WTC11 (cell line): ENCODE data around the gene SSH2. TPM values are rescaled to one million over a fixed set of nuclear protein-coding genes. Genes with fewer than 3 reads are reported as not detected.

ENCODE experiments used
- ATAC-seq: fragments of 200-7000 bp; cut with Tn5 transposase; 2 replicates; pipeline ENCODE4 v1.10.0; 2021; ENCODE audit warnings: mild to moderate bottlenecking, moderate library complexity
- CTCF ChIA-PET: fragments of 300-600 bp; sonication (Branson Sonifier 250); formaldehyde crosslinking; loops from one replicate; lab custom pipeline; 2021; ENCODE audit warnings: antibody characterized with exemption; lab: Charles Lee
- POLR2A ChIA-PET: fragments of 350-600 bp; sonication (Branson Sonifier 250); formaldehyde crosslinking; loops from one replicate; lab custom pipeline; 2021; ENCODE audit warnings: antibody characterized with exemption; lab: Charles Lee
- DNase-seq: peaks from one replicate; pipeline ENCODE4 v3.0.0; 2021; ENCODE audit warnings: low spot score
- H3K27ac Mint-ChIP-seq: 2 replicates; pipeline ENCODE4 v1.8.0; 2021; ENCODE audit warnings: mixed read lengths
- H3K27me3 Mint-ChIP-seq: 2 replicates; pipeline ENCODE4 v1.8.0; 2021; ENCODE audit warnings: low read depth, mild to moderate bottlenecking, moderate library complexity, mixed read lengths
- H3K36me3 Mint-ChIP-seq: 2 replicates; pipeline ENCODE4 v1.8.0; 2021; ENCODE audit warnings: mixed read lengths
- H3K4me1 Mint-ChIP-seq: 2 replicates; pipeline ENCODE4 v1.8.0; 2022; ENCODE audit warnings: mixed read lengths
- H3K4me3 Mint-ChIP-seq: 2 replicates; pipeline ENCODE4 v1.8.0; 2021; ENCODE audit warnings: mild to moderate bottlenecking, moderate library complexity, mixed read lengths
- H3K9me3 Mint-ChIP-seq: 2 replicates; pipeline ENCODE4 v1.8.0; 2021; ENCODE audit warnings: mixed read lengths
- AR ChIP-seq: fragments of 250-450 bp; sonication (Bioruptor Pico); IDR thresholded peaks from 2 replicates; pipeline ENCODE4 v1.9.0; 2021; ENCODE audit warnings: mild to moderate bottlenecking
- CTCF ChIP-seq: fragments of 200-600 bp; IDR thresholded peaks from 2 replicates; pipeline ENCODE4 v1.8.0; 2022; ENCODE audit warnings: antibody characterized with exemption
- E2F1 ChIP-seq: sonication (generic); formaldehyde crosslinking; IDR thresholded peaks from 2 replicates; pipeline ENCODE4 v1.8.0; 2022; ENCODE audit warnings: mild to moderate bottlenecking, missing genetic modification reagents
- FOXJ3 ChIP-seq: sonication (generic); formaldehyde crosslinking; IDR thresholded peaks from 2 replicates; pipeline ENCODE4 v1.9.0; 2021; ENCODE audit warnings: missing genetic modification reagents, mild to moderate bottlenecking, borderline replicate concordance
- HMGA2 ChIP-seq: fragments of 250-450 bp; sonication (Bioruptor Pico); IDR thresholded peaks from 2 replicates; pipeline ENCODE4 v1.4.0; 2021; ENCODE audit warnings: mild to moderate bottlenecking, moderate library complexity
- HMGXB4 ChIP-seq: sonication (generic); formaldehyde crosslinking; IDR thresholded peaks from 2 replicates; pipeline ENCODE4 v1.8.1; 2023; ENCODE audit warnings: mild to moderate bottlenecking, moderate library complexity, missing genetic modification reagents
- MXD4 ChIP-seq: fragments of 250-450 bp; sonication (Bioruptor Pico); IDR thresholded peaks from 2 replicates; pipeline ENCODE4 v1.8.0; 2021; ENCODE audit warnings: mild to moderate bottlenecking, moderate library complexity, borderline replicate concordance
- OVOL2 ChIP-seq: fragments of 250-450 bp; sonication (Bioruptor Pico); IDR thresholded peaks from 2 replicates; pipeline ENCODE4 v1.9.0; 2021; ENCODE audit warnings: mild to moderate bottlenecking, borderline replicate concordance
- PRDM15 ChIP-seq: sonication (generic); formaldehyde crosslinking; IDR thresholded peaks from 2 replicates; pipeline ENCODE4 v1.8.0; 2022; ENCODE audit warnings: missing genetic modification reagents
- PREB ChIP-seq: sonication (generic); formaldehyde crosslinking; IDR thresholded peaks from 2 replicates; pipeline ENCODE4 v1.8.1; 2022; ENCODE audit warnings: mild to moderate bottlenecking, missing genetic modification reagents, moderate library complexity, borderline replicate concordance
- PRRX2 ChIP-seq: fragments of 250-450 bp; sonication (Bioruptor Pico); IDR thresholded peaks from 2 replicates; pipeline ENCODE4 v1.8.0; 2021; ENCODE audit warnings: mild to moderate bottlenecking
- SP1 ChIP-seq: sonication (generic); formaldehyde crosslinking; conservative IDR thresholded peaks from 2 replicates; pipeline ENCODE4 v1.8.1; 2022; ENCODE audit warnings: missing genetic modification reagents
- STAT6 ChIP-seq: sonication (generic); formaldehyde crosslinking; conservative IDR thresholded peaks from 2 replicates; pipeline ENCODE4 v1.8.1; 2023; ENCODE audit warnings: mild to moderate bottlenecking, low read depth, missing genetic modification reagents, moderate library complexity
- ZBTB21 ChIP-seq: sonication (generic); formaldehyde crosslinking; IDR thresholded peaks from 2 replicates; pipeline ENCODE4 v1.8.1; 2023; ENCODE audit warnings: mild to moderate bottlenecking, missing genetic modification reagents, borderline replicate concordance
- ZNF219 ChIP-seq: sonication (generic); formaldehyde crosslinking; IDR thresholded peaks from 2 replicates; pipeline ENCODE4 v1.8.0; 2023; ENCODE audit warnings: missing genetic modification reagents, mild to moderate bottlenecking, borderline replicate concordance
- ZNF232 ChIP-seq: sonication (generic); formaldehyde crosslinking; IDR thresholded peaks from 2 replicates; pipeline ENCODE4 v1.8.0; 2022; ENCODE audit warnings: mild to moderate bottlenecking, missing genetic modification reagents
- ZNF263 ChIP-seq: sonication (generic); formaldehyde crosslinking; IDR thresholded peaks from 2 replicates; pipeline ENCODE4 v1.8.1; 2022; ENCODE audit warnings: low read depth, mild to moderate bottlenecking, moderate library complexity, missing genetic modification reagents
- ZNF416 ChIP-seq: fragments of 250-450 bp; sonication (Bioruptor Pico); IDR thresholded peaks from 2 replicates; pipeline ENCODE4 v1.9.0; 2021; ENCODE audit warnings: mild to moderate bottlenecking, inconsistent platforms
- total RNA-seq: library from RNA; stranded (reverse); gene quantifications from 3 replicates; pipeline ENCODE4 v1.2.3, GENCODE V29; 2021

SSH2 gene
- total RNA-seq, 1 experiment from 2014 or later: 14.3 TPM

- TF ChIP-seq MXD4 (CRISPR knock-in tag) (no peak), ZNF263 (CRISPR knock-in tag) (no peak), FOXJ3 (CRISPR knock-in tag) (no peak), SP1 (no peak), OVOL2 (CRISPR knock-in tag) (no peak), ZNF219 (no peak; the same call in 1 of the 2 replicates), STAT6 (CRISPR knock-in tag) (no peak), ZNF232 (CRISPR knock-in tag) (no peak), HMGA2 (no peak), PREB (no peak), HMGXB4 (peak; percentile 51; the same call in 1 of the 2 replicates)
Measured at GRCh38 chr17:29761040-29761761, 168.8 kb downstream of the SSH2 start (continued).

- peak; percentile 10 for ATAC-seq
- Mint-ChIP-seq H3K27ac (no peak overlapping the region; the same call in 1 of the 2 replicates), H3K27me3 (peaks cover 21% of the 10 kb centered on the region), H3K9me3 (no peaks in the 10 kb centered on the region), H3K4me3 (peak overlapping the region; percentile 83), H3K36me3 (no peaks in the 10 kb centered on the region), H3K4me1 (peaks cover 14% of the 10 kb centered on the region)
- TF ChIP-seq CTCF (no peak), ZBTB21 (CRISPR knock-in tag) (no peak), ZNF232 (CRISPR knock-in tag) (no peak), PRRX2 (no peak), PRDM15 (CRISPR knock-in tag) (no peak), E2F1 (CRISPR knock-in tag) (no peak), AR (CRISPR knock-in tag) (no peak), ZNF416 (CRISPR knock-in tag) (no peak)
- POLR2A ChIA-PET: no interaction called here
- no peak for DNase-seq
- CTCF ChIA-PET: interaction anchor here (1.0 to 3.5 kb wide), 5 partner anchors 19 to 170 kb away, joined by 5 to 20 read pairs (median 15); partner anchors contain the start of gene SSH2
Measured at GRCh38 chr17:29760279-29761039, 169.6 kb downstream of the SSH2 start.
